Dermis blood vessel endothelial cell (primary cell): ENCODE data around the gene NKX6-2. TPM values are rescaled to one million over a fixed set of nuclear protein-coding genes. Genes with fewer than 3 reads are reported as not detected.
"Not testable (repeated sequence)": the region's sequence is repeated elsewhere in the genome, so short reads cannot be mapped to it uniquely, and the experiment has no call there.

Experiments used
- DNase-seq: peaks from one replicate; pipeline ENCODE4 v3.0.0; 2010
- total RNA-seq: library from RNA; depleted of rRNA; stranded (reverse); fragments of >200 nt; gene quantifications from 2 replicates; pipeline ENCODE4 v1.2.3, GENCODE V29; 2014

The NKX6-2 gene
- total RNA-seq, 1 donor from 2014 or later = not detected

- no peak for DNase-seq
Observed at GRCh38 chr10:132812520-132812919, 26.6 kb upstream of the NKX6-2 start.

DNA sequence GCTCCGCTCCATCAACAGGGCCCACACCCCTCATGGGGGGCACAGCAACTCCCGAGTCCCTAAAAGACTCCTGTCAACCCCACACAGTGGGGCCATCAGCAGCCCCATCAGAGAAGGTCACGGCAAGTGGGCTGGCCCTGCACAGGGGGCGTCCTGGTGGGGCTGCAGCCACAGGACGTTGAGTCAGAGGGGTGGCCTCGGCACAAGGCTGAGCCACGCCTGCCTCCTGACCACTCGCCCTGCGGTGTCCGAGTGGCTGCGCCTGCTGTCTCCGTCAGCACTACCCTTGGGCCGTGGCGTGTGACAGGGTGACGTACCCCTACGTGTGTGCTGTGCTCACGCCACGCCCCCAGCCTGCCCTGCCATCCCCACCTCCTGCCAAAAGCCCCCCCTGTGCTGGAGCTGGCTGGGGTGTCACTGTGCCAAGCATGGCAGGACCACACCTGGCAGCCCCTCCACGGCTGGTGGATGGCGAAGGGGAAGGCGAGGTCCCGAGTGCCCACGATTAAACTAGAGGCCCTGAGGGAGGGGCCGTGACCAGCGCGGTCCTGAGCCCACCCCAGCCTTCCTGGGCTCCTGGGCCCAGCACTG is 26.0 kb upstream of the NKX6-2 start:
- no peak for DNase-seq

- DNase-seq = no peak
Observed at GRCh38 chr10:132810807-132811700, 25.1 kb upstream of the NKX6-2 start.

- DNase-seq = no peak
Observed at GRCh38 chr10:132810141-132810806, 24.3 kb upstream of the NKX6-2 start.

GRCh38 chr10:132809232-132810140 is 23.5 kb upstream of the NKX6-2 start:
- DNase-seq = no peak

DNA sequence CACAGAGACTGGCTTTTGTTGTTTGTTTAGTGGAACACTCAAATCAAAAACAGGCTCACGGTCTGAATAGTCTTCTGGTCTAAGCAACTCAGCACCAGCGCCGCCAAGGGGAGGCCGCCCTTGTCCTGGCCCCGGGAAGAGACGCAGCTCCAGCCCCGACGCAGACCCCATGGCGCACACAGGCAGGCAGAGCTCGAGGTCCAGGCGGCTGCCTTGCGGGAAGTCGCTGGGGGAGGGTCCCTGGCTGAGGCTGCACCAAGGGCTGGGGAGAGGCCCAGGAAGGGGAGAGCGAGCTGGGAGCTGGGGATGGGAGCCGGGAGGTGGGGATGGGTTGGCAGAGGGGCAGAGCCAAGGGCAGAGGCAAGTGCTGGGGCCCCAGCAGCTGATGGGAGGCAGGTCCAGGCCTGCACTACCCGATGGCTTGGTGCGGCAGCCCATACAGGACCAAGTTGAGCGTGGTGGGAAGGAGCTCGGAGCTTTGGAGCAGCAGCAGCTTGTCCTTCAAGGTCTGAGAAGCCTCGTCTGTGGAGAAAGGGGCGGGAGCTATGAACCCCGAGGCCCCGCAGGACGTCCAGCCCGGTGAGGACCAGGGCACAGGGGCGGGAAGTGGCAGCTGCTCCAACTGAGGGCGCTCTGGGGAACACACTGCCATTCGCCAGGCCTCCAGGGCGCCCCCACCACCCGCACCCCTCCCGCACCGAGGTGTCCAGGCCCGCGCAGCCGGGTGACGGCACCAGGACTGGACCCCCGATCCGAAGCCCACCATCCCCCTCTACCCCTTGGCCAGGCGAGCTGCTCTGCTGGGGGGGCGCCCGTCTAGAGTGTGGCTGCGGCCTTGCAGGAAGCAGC is 22.7 kb upstream of the NKX6-2 start:
- no peak for DNase-seq

DNA sequence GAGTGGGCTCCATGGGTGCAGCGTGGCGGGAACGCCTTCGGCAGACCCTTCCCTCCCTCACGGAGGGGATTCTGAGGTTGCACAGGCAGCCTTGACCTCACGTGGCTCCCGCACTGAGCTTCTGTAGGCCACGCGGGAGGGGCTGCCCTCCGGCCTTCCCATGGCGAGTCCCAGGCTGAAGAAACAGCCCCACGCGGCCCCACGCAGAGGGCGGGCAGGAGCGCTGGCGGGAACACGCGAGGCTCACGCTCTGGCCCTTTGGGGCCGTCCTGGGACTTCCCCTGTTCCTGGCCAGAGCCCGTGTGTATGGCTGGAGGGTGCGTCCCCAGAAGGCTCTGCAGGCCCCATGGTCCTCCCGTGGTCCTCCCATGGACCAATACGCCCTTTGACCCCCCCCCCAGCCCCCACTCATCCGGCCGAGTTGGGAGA is 21.7 kb upstream of the NKX6-2 start:
- no peak for DNase-seq

DNA sequence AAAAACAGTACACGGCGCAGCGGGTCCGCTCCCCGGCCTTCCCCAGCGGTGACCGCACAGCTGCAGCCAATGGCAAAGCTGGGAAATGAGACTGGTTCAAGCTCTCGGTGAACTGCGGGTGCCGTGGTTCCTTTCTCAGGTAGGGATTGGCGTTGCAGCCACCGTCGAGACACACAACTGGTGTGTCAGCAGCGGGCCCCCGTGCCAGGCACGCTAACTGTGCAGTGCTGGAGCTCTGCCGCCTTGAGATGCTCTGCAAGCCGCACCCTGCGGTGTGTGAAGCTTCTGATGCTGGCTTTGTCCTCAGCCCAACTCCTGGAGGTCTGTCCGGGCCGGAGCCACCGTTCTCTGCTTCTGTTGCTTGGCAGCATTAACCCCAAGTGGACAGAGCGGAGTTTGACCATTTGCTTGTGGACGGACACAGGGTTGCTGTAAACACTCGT is 20.6 kb upstream of the NKX6-2 start:
- no peak for DNase-seq

DNA sequence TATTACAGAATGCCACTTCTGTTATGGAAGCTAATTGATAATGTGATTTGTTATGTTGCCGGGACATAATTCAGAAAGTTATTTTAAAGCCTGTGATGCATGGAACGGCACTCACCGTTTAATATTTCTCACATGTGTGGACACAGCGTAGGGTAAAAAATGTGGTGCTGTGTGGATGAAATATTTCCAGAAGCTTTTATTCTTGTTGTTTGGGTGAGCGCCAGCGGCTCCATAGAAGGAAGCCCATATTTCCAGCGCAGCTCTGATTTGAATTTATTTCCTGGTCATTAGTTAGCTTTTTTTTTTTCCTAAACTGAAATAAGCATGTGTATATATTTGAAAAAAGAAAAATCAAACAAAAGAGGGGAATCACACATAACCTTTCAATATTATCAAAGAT is 20.2 kb upstream of the NKX6-2 start:
- no peak for DNase-seq

GRCh38 chr10:132805599-132805998 is 19.7 kb upstream of the NKX6-2 start:
- no peak for DNase-seq

- no peak for DNase-seq
Observed at GRCh38 chr10:132804785-132805426, 19.0 kb upstream of the NKX6-2 start.

DNA sequence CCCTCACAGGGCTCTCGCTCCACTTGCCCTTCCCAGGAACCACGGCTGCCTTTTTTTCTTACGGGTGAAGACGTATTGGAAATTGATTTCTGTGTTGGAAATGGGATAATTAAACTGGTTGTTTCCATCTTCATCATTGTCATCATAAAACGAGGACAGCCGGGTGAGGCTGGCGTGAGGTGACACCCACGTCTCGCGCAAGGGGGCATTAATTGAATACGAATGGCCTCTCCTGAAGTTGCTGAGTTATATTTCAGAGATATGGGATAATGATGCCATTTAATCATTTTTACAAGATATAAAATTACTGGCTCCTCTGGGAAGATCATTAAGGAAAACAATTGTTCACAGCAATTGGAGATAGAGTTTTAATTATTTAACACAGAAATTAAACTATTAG is 18.3 kb upstream of the NKX6-2 start:
- no peak for DNase-seq

- DNase-seq = no peak
Observed at GRCh38 chr10:132803416-132804210, 17.7 kb upstream of the NKX6-2 start.

GRCh38 chr10:132802694-132803320 is 16.9 kb upstream of the NKX6-2 start:
- no peak for DNase-seq

DNA sequence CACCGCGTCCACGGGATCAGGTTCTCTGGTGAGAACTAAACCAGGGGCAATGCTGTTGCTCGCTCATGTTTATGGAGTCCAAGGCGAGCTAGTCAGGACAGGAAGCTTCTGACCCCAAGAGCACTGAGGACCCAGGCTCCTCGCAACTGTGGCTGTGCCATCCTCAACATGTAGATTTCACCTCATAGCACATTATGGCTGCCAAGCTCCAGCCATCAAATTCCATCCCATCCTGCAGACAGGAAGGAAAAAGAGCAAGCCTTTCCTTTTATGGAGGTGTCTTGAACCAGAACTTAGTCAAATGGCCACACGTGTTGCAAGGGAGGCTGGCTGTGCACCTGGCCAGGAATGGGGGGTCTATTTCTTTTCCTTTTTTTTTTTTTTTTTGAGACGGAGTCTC is 16.1 kb upstream of the NKX6-2 start:
- DNase-seq = no peak

GRCh38 chr10:132799865-132800264 is 13.9 kb upstream of the NKX6-2 start:
- DNase-seq = no peak

GRCh38 chr10:132798876-132799275 is 12.9 kb upstream of the NKX6-2 start:
- DNase-seq = no peak

DNA sequence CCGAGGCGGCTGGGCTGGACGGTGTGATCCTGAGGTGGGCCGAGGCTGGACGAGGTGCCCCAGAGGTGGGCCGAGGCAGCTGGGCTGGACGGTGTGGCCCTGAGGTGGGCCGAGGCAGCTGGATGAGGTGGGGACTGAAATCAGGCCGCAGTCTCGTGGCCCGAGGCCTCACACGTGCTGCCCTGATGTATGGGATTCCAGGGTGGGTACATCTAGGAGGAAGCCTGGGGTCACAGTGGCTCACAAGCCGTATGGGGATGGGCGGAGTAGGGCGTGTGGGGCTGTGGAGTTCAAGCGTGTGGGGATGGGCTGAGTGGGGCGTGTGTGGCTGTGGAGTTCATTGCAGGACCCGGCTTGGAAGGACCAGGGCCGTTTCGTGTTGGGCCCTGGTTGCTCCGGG is 12.5 kb upstream of the NKX6-2 start:
- no peak for DNase-seq

DNA sequence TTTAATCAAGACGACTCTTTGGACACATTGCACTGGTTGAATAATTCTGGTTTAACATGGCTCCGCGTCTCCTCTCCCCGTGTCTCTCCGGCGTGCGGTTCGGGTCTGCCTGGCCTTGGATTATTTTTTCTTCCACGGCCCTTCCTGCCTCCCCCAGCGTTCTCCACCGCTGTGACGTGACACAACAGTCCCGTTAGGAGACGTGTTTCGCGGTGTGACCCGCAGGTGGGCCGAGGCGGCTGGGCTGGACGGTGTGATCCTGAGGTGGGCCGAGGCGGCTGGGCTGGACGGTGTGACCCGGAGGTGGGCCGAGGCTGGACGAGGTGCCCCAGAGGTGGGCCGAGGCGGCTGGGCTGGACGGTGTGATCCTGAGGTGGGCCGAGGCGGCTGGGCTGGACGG is 12.0 kb upstream of the NKX6-2 start:
- not testable (repeated sequence) for DNase-seq

DNA sequence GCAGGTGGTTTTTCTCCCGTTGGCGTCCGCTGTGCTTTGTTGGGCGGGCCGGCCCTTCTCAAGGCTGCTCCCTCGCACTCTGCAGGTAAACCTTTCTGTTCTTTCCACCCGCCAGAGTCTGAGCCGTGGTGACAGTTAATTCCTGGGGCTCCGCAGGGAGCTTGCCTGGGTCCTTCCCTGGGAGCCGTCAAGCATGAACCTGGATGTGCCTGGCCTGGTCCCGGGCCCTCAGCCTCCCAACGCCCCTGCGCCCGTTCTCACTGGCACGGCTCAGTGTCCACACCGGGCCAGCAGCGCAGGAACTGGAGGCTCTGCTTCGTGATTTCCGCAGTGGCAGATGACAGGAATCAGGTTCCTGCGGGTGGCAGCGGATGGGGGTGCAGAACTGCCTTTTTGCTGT is 10.9 kb upstream of the NKX6-2 start:
- no peak for DNase-seq
